ENCODE data around the gene CRYGB. TPM values are rescaled to one million over a fixed set of nuclear protein-coding genes. Genes with fewer than 3 reads are reported as not detected.

The CRYGB gene
- total RNA-seq, 1 experiment from 2014 or later: not detected

- Histone ChIP-seq H3K27me3 (ENCODE audit: insufficient read depth, low read length) (no peaks in the 10 kb centered on the region), H3K4me1 (ENCODE audit: control insufficient read depth in 1 of 2, insufficient read depth in 2 of 2, low read length in 2 of 2) (no peaks in the 10 kb centered on the region), H3K9ac (ENCODE audit: low read length) (no peak overlapping the region), H3K36me3 (ENCODE audit: control insufficient read depth in 1 of 2, insufficient read depth in 2 of 2, low read length in 2 of 2) (no peaks in the 10 kb centered on the region), H3K27ac (ENCODE audit: low read depth, low read length) (no peak overlapping the region), H3K9me3 (ENCODE audit: control insufficient read depth in 1 of 2, insufficient read depth in 1 of 2, low read depth in 1 of 2, low read length in 2 of 2) (no peaks in the 10 kb centered on the region), H4K20me1 (ENCODE audit: insufficient read depth) (no peaks in the 10 kb centered on the region), H3K9me2 (ENCODE audit: insufficient read depth) (no peaks in the 10 kb centered on the region), H2AFZ (ENCODE audit: low read depth, low read length, poor library complexity, severe bottlenecking) (no peak overlapping the region), H3K79me2 (ENCODE audit: insufficient read depth, low read length) (no peaks in the 10 kb centered on the region), H3K4me2 (ENCODE audit: low read length) (no peak overlapping the region), H3K4me3 (replicated peaks in 1 of 2; ENCODE audit: low read depth in 1 of 2, low read length in 2 of 2) (no peak overlapping the region)
- ChIA-PET CTCF (interaction anchor here (1.3 kb wide), 1 partner anchor 45 kb away, joined by 4 read pairs; no protein-coding TSS in a partner anchor), RAD21 (ENCODE audit: low non-redundant PET in 1 of 2, low total read pairs in 2 of 2, uncharacterized antibody in 2 of 2, unreplicated experiment in 2 of 2) (no interaction called here), POLR2A (no interaction called here)
- ATAC-seq (no peak), DNase-seq (ENCODE audit: low read depth, low spot score) (no peak)
- intact Hi-C loops (cut with micrococcal nuclease): no loop called here
- BruUV-seq (replicated peaks): no TSS peak
- no peak for TF ChIP-seq TCF7L2 (IDR thresholded peaks at IDR 0.05; ENCODE audit: borderline replicate concordance, extremely low read depth, insufficient read depth, insufficient read length)
- TF ChIP-seq JUND (IDR thresholded peaks at IDR 0.05): no peak
- TF ChIP-seq CBX3 (IDR thresholded peaks at IDR 0.05; ENCODE audit: low read depth): no peak
- TF ChIP-seq FOSL1 (IDR thresholded peaks at IDR 0.05; ENCODE audit: low read depth): no peak
- no peak for TF ChIP-seq MAX (IDR thresholded peaks at IDR 0.05)
- TF ChIP-seq ZFX (IDR thresholded peaks at IDR 0.05): no peak
- no peak for TF ChIP-seq EGR1 (IDR thresholded peaks at IDR 0.05; ENCODE audit: low read depth)
- TF ChIP-seq POLR2A (IDR thresholded peaks at IDR 0.05; ENCODE audit: borderline replicate concordance, extremely low read depth, insufficient read depth, insufficient read length): no peak
- TF ChIP-seq POLR2AphosphoS5 (IDR thresholded peaks at IDR 0.05; ENCODE audit: low read depth, low read length): no peak
- no peak for TF ChIP-seq ELF1 (IDR thresholded peaks at IDR 0.05; ENCODE audit: borderline replicate concordance, low read depth)
- TF ChIP-seq RAD21 (IDR thresholded peaks at IDR 0.05; ENCODE audit: low read depth): no peak
- no peak for TF ChIP-seq ATF3 (IDR thresholded peaks at IDR 0.05)
- TF ChIP-seq YY1 (IDR thresholded peaks at IDR 0.05; ENCODE audit: extremely low read depth, insufficient replicate concordance, low read depth, low read length): no peak
- TF ChIP-seq SIN3A (IDR thresholded peaks at IDR 0.05; ENCODE audit: low read depth): no peak
- no peak for TF ChIP-seq ZNF274 (IDR thresholded peaks at IDR 0.05; ENCODE audit: low read depth, low read length)
- no peak for TF ChIP-seq EZH2 (IDR thresholded peaks at IDR 0.05)
These were observed 1.1 kb upstream of the CRYGB start for GRCh38 chr2:208147008-208147407.
